NCI-H187 treated with DMSO at 0.1 percent for 48 hours (cell line): ENCODE data around the gene RAD51B.

Experiments used
- DNase-seq: peaks from one replicate; lab custom pipeline; 2025; lab: John Stamatoyannopoulos, UW

Gene RAD51B

GRCh38 chr14:68333262-68333661 is 513.7 kb downstream of the RAD51B start:
- DNase-seq, result no peak

- DNase-seq, result no peak
Measured at GRCh38 chr14:68335312-68335711, 515.7 kb downstream of the RAD51B start.

GRCh38 chr14:68336165-68336564 is 516.6 kb downstream of the RAD51B start:
- DNase-seq, result no peak

- DNase-seq, result no peak
Measured at GRCh38 chr14:68337279-68337678, 517.7 kb downstream of the RAD51B start.

GRCh38 chr14:68340262-68340661 is 520.7 kb downstream of the RAD51B start:
- DNase-seq, result no peak

- no peak for DNase-seq
Measured at GRCh38 chr14:68341411-68342212, 522.0 kb downstream of the RAD51B start.

- no peak for DNase-seq
Measured at GRCh38 chr14:68342216-68342763, 522.7 kb downstream of the RAD51B start.

- no peak for DNase-seq
Measured at GRCh38 chr14:68343534-68344118, 524.0 kb downstream of the RAD51B start.

- no peak for DNase-seq
Measured at GRCh38 chr14:68345738-68346137, 526.2 kb downstream of the RAD51B start.

- no peak for DNase-seq
Measured at GRCh38 chr14:68346556-68347343, 527.2 kb downstream of the RAD51B start.

- DNase-seq, result no peak
Measured at GRCh38 chr14:68349900-68350629, 530.5 kb downstream of the RAD51B start.

GRCh38 chr14:68355415-68355814 is 535.8 kb downstream of the RAD51B start:
- DNase-seq, result no peak

GRCh38 chr14:68357777-68358176 is 538.2 kb downstream of the RAD51B start:
- DNase-seq, result no peak

GRCh38 chr14:68358500-68358899 is 538.9 kb downstream of the RAD51B start:
- DNase-seq, result no peak

- DNase-seq, result no peak
Measured at GRCh38 chr14:68359022-68359836, 539.6 kb downstream of the RAD51B start.

- no peak for DNase-seq
Measured at GRCh38 chr14:68359837-68360552, 540.4 kb downstream of the RAD51B start.

GRCh38 chr14:68361231-68361630 is 541.7 kb downstream of the RAD51B start:
- DNase-seq, result no peak

GRCh38 chr14:68362846-68363245 is 543.3 kb downstream of the RAD51B start:
- DNase-seq, result no peak

- DNase-seq, result no peak
Measured at GRCh38 chr14:68363466-68363842, 543.9 kb downstream of the RAD51B start.
